Hepatocyte (in vitro differentiated cells): Measurements from ENCODE around the gene CEP68. TPM values are rescaled to one million over a fixed set of nuclear protein-coding genes. Genes with fewer than 3 reads are reported as not detected.

Experiments
- DNase-seq: peaks from one replicate; pipeline ENCODE4 v3.0.0-alpha.2; 2016; ENCODE audit warnings: low spot score
- H2AFZ ChIP-seq: fragments of 200-600 bp; sonication (generic); 2 replicates; pipeline ENCODE4 v1.6.0; 2016; ENCODE audit warnings: antibody characterized with exemption, mild to moderate bottlenecking
- H3K27ac ChIP-seq: fragments of 200-600 bp; sonication (generic); 2 replicates; pipeline ENCODE4 v1.5.1; 2016; ENCODE audit warnings: mild to moderate bottlenecking
- H3K27me3 ChIP-seq: fragments of 200-600 bp; sonication (generic); 2 replicates; pipeline ENCODE4 v1.6.1; 2016
- H3K36me3 ChIP-seq: fragments of 200-600 bp; sonication (generic); replicated peaks from 2 replicates; pipeline ENCODE4 v1.5.1; 2016; ENCODE audit warnings: low read depth; ENCODE audit not compliant: insufficient read depth
- H3K4me1 ChIP-seq: fragments of 200-600 bp; sonication (generic); 2 replicates; pipeline ENCODE4 v1.5.1; 2016; ENCODE audit warnings: mild to moderate bottlenecking, moderate library complexity; ENCODE audit not compliant: insufficient read depth
- H3K4me2 ChIP-seq: fragments of 200-600 bp; sonication (generic); 2 replicates; pipeline ENCODE4 v1.6.0; 2016
- H3K4me3 ChIP-seq: fragments of 200-600 bp; sonication (generic); 2 replicates; pipeline ENCODE4 v1.5.1; 2016; ENCODE audit warnings: mild to moderate bottlenecking
- H3K79me2 ChIP-seq: fragments of 200-600 bp; sonication (generic); 2 replicates; pipeline ENCODE4 v1.6.0; 2017; ENCODE audit warnings: mild to moderate bottlenecking
- H3K9me2 ChIP-seq: fragments of 200-600 bp; sonication (generic); replicated peaks from 2 replicates; pipeline ENCODE4 v1.6.0; 2017; ENCODE audit warnings: mild to moderate bottlenecking; ENCODE audit not compliant: insufficient read depth
- H3K9me3 ChIP-seq: fragments of 200-600 bp; sonication (generic); 2 replicates; pipeline ENCODE4 v1.5.1; 2016; ENCODE audit warnings: low read depth, mild to moderate bottlenecking
- H4K20me1 ChIP-seq: fragments of 200-600 bp; sonication (generic); 2 replicates; pipeline ENCODE4 v1.6.0; 2016; ENCODE audit warnings: mild to moderate bottlenecking; ENCODE audit not compliant: insufficient read depth, poor library complexity, severe bottlenecking
- CTCF ChIP-seq: fragments of 200-600 bp; sonication (generic); IDR thresholded peaks from 2 replicates; pipeline ENCODE4 v1.5.1; 2016; ENCODE audit warnings: antibody characterized with exemption, mild to moderate bottlenecking; ENCODE audit not compliant: poor library complexity
- EZH2 ChIP-seq: fragments of 200-600 bp; sonication (generic); IDR thresholded peaks from 2 replicates; pipeline ENCODE4 v1.6.1; 2016; ENCODE audit warnings: antibody characterized with exemption, mild to moderate bottlenecking, borderline replicate concordance
- EZH2phosphoT487 ChIP-seq: fragments of 200-600 bp; sonication (generic); IDR thresholded peaks from one replicate; pipeline ENCODE4 v1.6.1; 2018; ENCODE audit warnings: antibody characterized with exemption, mild to moderate bottlenecking, low read depth, moderate library complexity; ENCODE audit not compliant: unreplicated experiment, severe bottlenecking
- WGBS: methylation state at CpG from one replicate; pipeline ENCODE4 v1.1.6; 2016; ENCODE audit warnings: low lambda C conversion rate; ENCODE audit errors: missing lambda C conversion rate; 5-methylcytosine and 5-hydroxymethylcytosine counted together
- polyA plus RNA-seq: library from polyadenylated mRNA; unstranded; fragments of >200 nt; fragmentation: Nextera tagmentation; extraction: Ambion mirVana; gene quantifications from 2 replicates; pipeline ENCODE4 v1.2.1, GENCODE V29; 2016
- total RNA-seq: library from RNA; depleted of rRNA; stranded (reverse); fragments of >200 nt; gene quantifications from 2 replicates; pipeline ENCODE4 v1.2.3, GENCODE V29; 2014

The CEP68 gene
- total and polyA plus RNA-seq, 2 experiments from 2014 or later, result 8.2 to 9.4 TPM

GRCh38 chr2:65085148-65085547 is 28.9 kb downstream of the CEP68 start:
- Histone ChIP-seq H3K27me3 (no peaks in the 10 kb centered on the region), H3K27ac (no peak overlapping the region), H4K20me1 (peaks cover 74% of the 10 kb centered on the region), H3K9me2 (no peaks in the 10 kb centered on the region), H2AFZ (no peak overlapping the region), H3K79me2 (peaks cover 75% of the 10 kb centered on the region), H3K4me2 (no peak overlapping the region), H3K4me3 (no peak overlapping the region), H3K9me3 (no peaks in the 10 kb centered on the region), H3K36me3 (no peaks in the 10 kb centered on the region), H3K4me1 (no peaks in the 10 kb centered on the region)
- no peak for DNase-seq
- no peak for TF ChIP-seq CTCF
- TF ChIP-seq EZH2, result no peak
- no peak for TF ChIP-seq EZH2phosphoT487
- WGBS, result 98% methylated on average over 3 of the region's 3 CpGs

GRCh38 chr2:65092791-65093190 is 36.6 kb downstream of the CEP68 start:
- no peak for DNase-seq
- 96% methylated on average over 4 of the region's 4 CpGs for WGBS
- peaks cover 95% of the 10 kb centered on the region for H4K20me1 ChIP-seq
- H2AFZ ChIP-seq, result no peak overlapping the region
- H3K27me3 ChIP-seq, result no peaks in the 10 kb centered on the region
- H3K4me2 ChIP-seq, result no peak overlapping the region
- H3K79me2 ChIP-seq, result peaks cover 99% of the 10 kb centered on the region
- H3K9me2 ChIP-seq, result no peaks in the 10 kb centered on the region
- H3K4me1 ChIP-seq, result no peaks in the 10 kb centered on the region
- TF ChIP-seq EZH2, result no peak
- no peak for TF ChIP-seq EZH2phosphoT487
- no peak for TF ChIP-seq CTCF
- H3K27ac ChIP-seq, result no peak overlapping the region
- no peaks in the 10 kb centered on the region for H3K36me3 ChIP-seq
- H3K4me3 ChIP-seq, result no peak overlapping the region
- H3K9me3 ChIP-seq, result no peaks in the 10 kb centered on the region

GRCh38 chr2:65093211-65093610 is 37.0 kb downstream of the CEP68 start:
- Histone ChIP-seq H3K27me3 (no peaks in the 10 kb centered on the region), H4K20me1 (peaks cover 95% of the 10 kb centered on the region), H3K79me2 (peaks cover 99% of the 10 kb centered on the region), H3K9me2 (no peaks in the 10 kb centered on the region), H3K27ac (no peak overlapping the region), H2AFZ (no peak overlapping the region), H3K9me3 (no peaks in the 10 kb centered on the region), H3K4me3 (no peak overlapping the region), H3K4me2 (no peak overlapping the region), H3K36me3 (no peaks in the 10 kb centered on the region), H3K4me1 (no peaks in the 10 kb centered on the region)
- TF ChIP-seq EZH2phosphoT487 (no peak), CTCF (no peak), EZH2 (no peak)
- DNase-seq, result no peak

GRCh38 chr2:65096948-65097347 is 40.7 kb downstream of the CEP68 start:
- Histone ChIP-seq H3K79me2 (peaks cover 99% of the 10 kb centered on the region), H4K20me1 (peaks cover 100% of the 10 kb centered on the region), H3K4me1 (no peaks in the 10 kb centered on the region), H2AFZ (no peak overlapping the region), H3K4me2 (no peak overlapping the region), H3K36me3 (peaks cover 3% of the 10 kb centered on the region), H3K27ac (no peak overlapping the region), H3K4me3 (no peak overlapping the region), H3K27me3 (no peaks in the 10 kb centered on the region), H3K9me2 (no peaks in the 10 kb centered on the region), H3K9me3 (no peaks in the 10 kb centered on the region)
- no peak for TF ChIP-seq CTCF
- no peak for TF ChIP-seq EZH2
- TF ChIP-seq EZH2phosphoT487, result no peak
- no peak for DNase-seq
- WGBS, result 100% methylated on average over 1 of the region's 1 CpG
